WI38 (cell line): ENCODE results near the gene SLC22A3.

Source experiments
- H3K4me3 ChIP-seq: 2 replicates; pipeline ENCODE4 v1.5.1; 2011; ENCODE audit warnings: low read depth, mild to moderate bottlenecking, control low read depth, low read length
- TF ChIP-seq, protein P1 (sequence below): IDR thresholded peaks from 2 replicates; pipeline ENCODE4 v1.5.1; 2012; ENCODE audit warnings: low read depth, mild to moderate bottlenecking, control low read depth, low read length

The SLC22A3 gene

DNA sequence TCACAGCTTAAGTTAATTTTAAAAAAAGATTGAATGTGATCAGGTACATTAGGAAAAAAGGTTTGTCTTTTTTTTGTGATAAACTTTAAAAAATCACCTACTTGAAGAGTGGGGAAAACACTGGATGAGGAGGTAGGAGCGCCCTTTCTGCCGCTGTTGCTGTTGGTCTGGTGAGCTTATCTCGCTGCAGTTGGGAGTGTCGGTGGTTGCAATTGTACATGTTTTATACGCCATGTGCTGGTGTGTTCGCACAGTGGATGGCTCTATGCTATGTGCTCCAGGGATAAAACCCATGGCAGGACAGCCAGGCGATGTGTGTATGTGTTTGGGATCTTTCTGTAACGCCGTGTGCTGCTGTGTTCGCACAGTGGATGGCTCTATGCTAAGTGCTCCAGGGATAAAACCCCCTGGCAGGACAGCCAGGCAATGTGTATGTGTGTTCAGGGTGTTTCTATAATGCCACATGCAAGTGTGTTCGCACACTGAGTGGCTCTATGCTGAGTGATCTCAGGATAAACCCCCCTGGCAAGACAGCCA, 1.7 kb downstream of the SLC22A3 start:
- TF ChIP-seq, protein P1, sequence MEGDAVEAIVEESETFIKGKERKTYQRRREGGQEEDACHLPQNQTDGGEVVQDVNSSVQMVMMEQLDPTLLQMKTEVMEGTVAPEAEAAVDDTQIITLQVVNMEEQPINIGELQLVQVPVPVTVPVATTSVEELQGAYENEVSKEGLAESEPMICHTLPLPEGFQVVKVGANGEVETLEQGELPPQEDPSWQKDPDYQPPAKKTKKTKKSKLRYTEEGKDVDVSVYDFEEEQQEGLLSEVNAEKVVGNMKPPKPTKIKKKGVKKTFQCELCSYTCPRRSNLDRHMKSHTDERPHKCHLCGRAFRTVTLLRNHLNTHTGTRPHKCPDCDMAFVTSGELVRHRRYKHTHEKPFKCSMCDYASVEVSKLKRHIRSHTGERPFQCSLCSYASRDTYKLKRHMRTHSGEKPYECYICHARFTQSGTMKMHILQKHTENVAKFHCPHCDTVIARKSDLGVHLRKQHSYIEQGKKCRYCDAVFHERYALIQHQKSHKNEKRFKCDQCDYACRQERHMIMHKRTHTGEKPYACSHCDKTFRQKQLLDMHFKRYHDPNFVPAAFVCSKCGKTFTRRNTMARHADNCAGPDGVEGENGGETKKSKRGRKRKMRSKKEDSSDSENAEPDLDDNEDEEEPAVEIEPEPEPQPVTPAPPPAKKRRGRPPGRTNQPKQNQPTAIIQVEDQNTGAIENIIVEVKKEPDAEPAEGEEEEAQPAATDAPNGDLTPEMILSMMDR = no peak
- H3K4me3 ChIP-seq = no peak overlapping the region

DNA sequence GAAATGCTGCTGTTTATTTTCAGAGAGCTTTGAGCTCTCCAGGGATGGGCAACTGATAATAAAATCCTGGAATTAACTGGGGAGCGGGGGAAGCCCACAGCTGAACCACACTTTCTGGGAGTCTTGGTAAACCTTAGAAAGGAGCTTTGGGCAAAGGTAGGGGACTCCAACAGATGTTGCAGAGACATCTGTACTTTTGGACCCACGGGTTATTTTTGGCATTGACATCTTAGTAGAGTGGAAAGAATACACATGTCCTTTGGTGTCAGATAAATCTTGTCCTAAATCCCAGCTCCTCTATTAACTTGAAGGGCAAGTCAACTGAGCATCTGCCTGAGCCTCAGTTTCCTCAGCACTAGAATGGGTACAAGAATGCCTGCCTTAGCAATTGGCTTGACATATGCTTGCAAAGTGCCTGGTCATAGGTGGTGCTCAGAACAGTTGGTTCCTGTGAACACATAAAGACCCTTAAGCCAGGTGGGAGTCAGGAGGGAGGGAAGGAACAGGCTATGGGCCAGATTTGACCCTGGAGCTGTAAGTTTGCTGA, 5.8 kb downstream of the SLC22A3 start:
- TF ChIP-seq, protein P1 = no peak
- no peak overlapping the region for H3K4me3 ChIP-seq

DNA sequence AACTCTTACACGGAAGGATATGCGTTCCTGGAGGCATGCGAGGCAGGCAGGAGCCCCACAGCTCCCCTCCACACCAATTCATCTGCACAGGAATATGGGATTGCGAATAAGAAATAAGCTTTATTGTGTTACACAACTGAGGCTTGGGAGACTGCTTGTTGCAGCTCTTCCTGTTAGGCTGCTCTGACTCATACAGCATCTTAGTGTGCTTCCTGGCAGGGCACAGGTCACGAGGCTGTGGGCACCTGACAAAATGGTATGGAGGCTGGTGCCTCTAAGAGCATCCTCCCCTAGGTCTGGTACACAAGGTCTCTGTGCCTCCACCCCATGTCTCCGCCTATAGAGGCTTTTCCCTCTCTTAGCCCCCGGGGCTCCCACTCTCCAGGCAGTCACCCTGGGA, 6.8 kb downstream of the SLC22A3 start:
- H3K4me3 ChIP-seq = no peak overlapping the region
- TF ChIP-seq, protein P1 = no peak

DNA sequence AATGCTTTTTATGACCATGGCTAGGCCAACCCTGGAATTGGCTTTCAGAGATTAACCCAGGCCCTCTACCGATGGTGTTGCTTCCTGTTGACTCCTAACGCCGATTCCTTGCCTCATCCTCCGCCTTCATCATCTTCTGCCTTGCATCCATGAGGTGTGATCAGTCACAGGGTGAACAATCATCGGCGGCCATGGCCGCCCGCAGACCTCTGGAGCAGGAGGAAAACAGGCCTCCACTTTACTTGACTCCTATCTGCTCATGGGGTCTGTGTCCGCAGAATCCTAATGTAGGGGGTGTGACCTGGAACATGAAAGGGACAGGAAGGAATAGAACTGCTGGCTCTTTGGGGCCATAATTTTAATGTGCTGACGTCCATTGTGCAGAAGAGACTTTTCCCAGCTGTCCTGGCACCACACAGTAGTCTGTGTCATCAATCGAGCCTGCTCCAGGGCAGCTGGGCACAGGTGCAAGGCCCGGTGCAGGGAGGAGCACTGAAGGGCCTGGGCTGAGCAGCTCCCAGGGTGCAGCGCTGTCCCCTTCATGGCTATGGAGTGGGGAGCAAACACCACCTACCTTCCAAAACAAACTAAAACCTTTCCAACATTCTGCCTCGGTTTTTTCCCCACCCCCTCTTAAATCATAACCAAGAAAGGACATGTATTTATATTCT, 8.0 kb downstream of the SLC22A3 start:
- TF ChIP-seq, protein P1 = no peak
- no peak overlapping the region for H3K4me3 ChIP-seq

DNA sequence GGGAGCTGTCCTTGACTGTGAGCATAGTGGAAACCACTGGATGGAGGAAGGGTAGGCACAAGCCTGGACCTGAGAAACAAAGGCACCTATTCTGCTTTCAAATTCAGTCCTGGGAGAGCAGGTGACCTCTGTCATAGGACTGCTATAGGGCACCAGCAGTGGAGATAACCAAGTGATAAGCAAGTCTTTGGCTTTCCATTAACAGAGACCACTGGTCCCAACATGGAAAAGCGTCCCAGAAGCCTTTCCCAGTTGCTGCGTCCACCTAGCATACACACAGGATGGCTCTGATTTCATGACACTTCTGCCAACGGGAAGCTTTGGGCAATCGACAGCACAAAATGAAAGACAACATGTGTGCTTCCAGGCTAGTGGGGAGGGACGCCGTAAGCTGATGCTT, 8.9 kb downstream of the SLC22A3 start:
- TF ChIP-seq, protein P1 = no peak
- no peak overlapping the region for H3K4me3 ChIP-seq

DNA sequence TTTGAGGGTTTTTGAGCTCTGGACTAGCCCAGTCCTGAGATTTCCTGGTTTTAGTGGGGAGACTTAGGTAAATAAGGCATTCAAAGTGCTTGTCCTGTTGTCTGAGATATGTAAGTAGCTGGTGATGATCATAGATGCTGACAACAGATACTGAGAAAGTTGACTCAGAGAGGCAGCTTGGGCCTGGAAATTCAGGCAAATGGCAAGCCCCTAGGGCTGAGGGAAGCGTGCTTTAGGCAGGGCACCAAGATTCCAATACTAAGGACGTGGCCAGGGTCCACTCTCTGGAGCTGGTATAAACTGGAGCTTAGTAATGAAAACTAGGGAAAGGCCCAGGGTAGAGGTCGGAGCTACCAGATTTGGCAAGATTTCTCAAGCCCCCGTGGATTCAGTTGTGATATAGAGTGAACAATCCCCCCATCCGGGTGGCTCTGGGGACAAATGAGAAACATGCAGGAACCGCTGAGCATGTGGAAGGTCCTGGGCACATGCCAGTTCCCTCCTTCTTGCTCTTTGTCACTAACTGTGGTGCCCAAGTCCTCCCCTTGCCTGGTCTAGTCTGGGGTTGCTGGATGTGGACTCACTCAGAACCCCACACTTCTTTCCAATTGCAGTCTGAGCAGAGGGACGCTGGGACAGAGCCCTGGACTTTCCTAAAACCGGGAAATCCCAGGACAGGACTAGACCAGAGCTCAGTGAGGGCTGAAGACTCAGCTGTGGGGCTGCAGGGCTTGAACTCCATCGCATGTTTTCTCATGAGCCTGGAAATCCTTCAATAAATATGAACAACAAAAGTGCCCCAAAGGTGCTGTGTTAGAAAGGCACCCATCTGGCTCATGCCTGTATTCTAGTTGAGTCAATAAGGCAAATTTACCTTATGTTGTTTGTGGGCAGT, 10.3 kb downstream of the SLC22A3 start:
- TF ChIP-seq, protein P1 = no peak
- no peak overlapping the region for H3K4me3 ChIP-seq
